AG09319 (cell line): ENCODE results near the gene RBKS.
A peak's percentile ranks its signal among the peaks of the same experiment; 100 is the strongest.

Experiments
- DNase-seq: peaks from one replicate; pipeline ENCODE4 v3.0.0-alpha.2; 2010; ENCODE audit warnings: low read depth; ENCODE audit errors: extremely low read depth
- CTCF ChIP-seq: IDR thresholded peaks from 2 replicates; pipeline ENCODE4 v1.5.1; 2011; ENCODE audit warnings: low read depth, mild to moderate bottlenecking, inconsistent platforms, low read length, moderate library complexity

The RBKS gene

GRCh38 chr2:27763907-27764267 is 126.3 kb downstream of the RBKS start:
- no peak for TF ChIP-seq CTCF
- no peak for DNase-seq

GRCh38 chr2:27762951-27763906 is 127.0 kb downstream of the RBKS start:
- no peak for DNase-seq
- no peak for TF ChIP-seq CTCF

GRCh38 chr2:27756544-27757498 is 133.4 kb downstream of the RBKS start:
- no peak for DNase-seq
- no peak for TF ChIP-seq CTCF

- TF ChIP-seq CTCF, result no peak
- no peak for DNase-seq
These were observed 134.1 kb downstream of the RBKS start for GRCh38 chr2:27756091-27756490.

- DNase-seq, result no peak
- no peak for TF ChIP-seq CTCF
These were observed 135.4 kb downstream of the RBKS start for GRCh38 chr2:27754831-27755230.

- peak; percentile 52 for DNase-seq
- TF ChIP-seq CTCF, result peak; percentile 97
These were observed 136.0 kb downstream of the RBKS start for GRCh38 chr2:27754138-27754588.
